ENCODE data around the gene EIF2B2.

GRCh38 chr14:74979442-74980397 is 23.0 kb upstream of the EIF2B2 start:
- TF ChIP-seq CTCF (IDR thresholded peaks at IDR 0.05) (peak in 1 of 6 experiments; percentile 9), POLR2A (IDR thresholded peaks at IDR 0.05) (no peak)
